Stimulated activated naive CD8-positive, alpha-beta T cell treated with anti-CD3 and anti-CD28 coated beads, Interleukin-15, Interleukin-2, amounts not matched to agents 100 ng/mL and 50 ng/mL, for 24 hours (primary cell): ENCODE data around the gene RELT.
A peak's percentile ranks its signal among the peaks of the same experiment; 100 is the strongest.

Experiments
- H3K27ac Mint-ChIP-seq: one replicate; pipeline ENCODE4 v1.8.0; 2021; ENCODE audit warnings: mild to moderate bottlenecking, mixed read lengths
- H3K27me3 Mint-ChIP-seq: one replicate; pipeline ENCODE4 v1.8.0; 2021; ENCODE audit warnings: mixed read lengths
- H3K36me3 Mint-ChIP-seq: one replicate; pipeline ENCODE4 v1.8.0; 2021; ENCODE audit warnings: low read depth, mixed read lengths
- H3K4me1 Mint-ChIP-seq: one replicate; pipeline ENCODE4 v1.8.0; 2021; ENCODE audit warnings: low read depth, mixed read lengths
- H3K4me3 Mint-ChIP-seq: one replicate; pipeline ENCODE4 v1.8.0; 2021; ENCODE audit warnings: mild to moderate bottlenecking, mixed read lengths
- H3K9me3 Mint-ChIP-seq: one replicate; pipeline ENCODE4 v1.8.0; 2021; ENCODE audit warnings: mixed read lengths

RELT gene

GRCh38 chr11:73359930-73360742 lies 16.1 kb upstream of the RELT start:
- no peaks in the 10 kb centered on the region for H3K4me1 Mint-ChIP-seq
- no peaks in the 10 kb centered on the region for H3K27me3 Mint-ChIP-seq
- no peak overlapping the region for H3K27ac Mint-ChIP-seq
- no peaks in the 10 kb centered on the region for H3K9me3 Mint-ChIP-seq
- H3K36me3 Mint-ChIP-seq: no peaks in the 10 kb centered on the region
- no peak overlapping the region for H3K4me3 Mint-ChIP-seq

- H3K4me1 Mint-ChIP-seq: peaks cover 3% of the 10 kb centered on the region
- no peaks in the 10 kb centered on the region for H3K27me3 Mint-ChIP-seq
- no peaks in the 10 kb centered on the region for H3K36me3 Mint-ChIP-seq
- no peak overlapping the region for H3K4me3 Mint-ChIP-seq
- no peaks in the 10 kb centered on the region for H3K9me3 Mint-ChIP-seq
- H3K27ac Mint-ChIP-seq: no peak overlapping the region
Observed at GRCh38 chr11:73360743-73361369, 15.3 kb upstream of the RELT start.

GRCh38 chr11:73361953-73362776 lies 14.0 kb upstream of the RELT start:
- peaks cover 14% of the 10 kb centered on the region for H3K4me1 Mint-ChIP-seq
- H3K4me3 Mint-ChIP-seq: no peak overlapping the region
- H3K27ac Mint-ChIP-seq: no peak overlapping the region
- H3K9me3 Mint-ChIP-seq: no peaks in the 10 kb centered on the region
- H3K27me3 Mint-ChIP-seq: no peaks in the 10 kb centered on the region
- H3K36me3 Mint-ChIP-seq: no peaks in the 10 kb centered on the region

- Mint-ChIP-seq H3K9me3 (no peaks in the 10 kb centered on the region), H3K27ac (no peak overlapping the region), H3K27me3 (no peaks in the 10 kb centered on the region), H3K4me3 (no peak overlapping the region), H3K4me1 (peaks cover 23% of the 10 kb centered on the region), H3K36me3 (no peaks in the 10 kb centered on the region)
Observed at GRCh38 chr11:73363147-73363546, 13.1 kb upstream of the RELT start.

- peaks cover 23% of the 10 kb centered on the region for H3K4me1 Mint-ChIP-seq
- H3K9me3 Mint-ChIP-seq: no peaks in the 10 kb centered on the region
- peak overlapping the region; percentile 23 for H3K4me3 Mint-ChIP-seq
- no peaks in the 10 kb centered on the region for H3K36me3 Mint-ChIP-seq
- no peaks in the 10 kb centered on the region for H3K27me3 Mint-ChIP-seq
- peak overlapping the region; percentile 79 for H3K27ac Mint-ChIP-seq
Observed at GRCh38 chr11:73365352-73366264, 10.6 kb upstream of the RELT start.

- Mint-ChIP-seq H3K4me3 (peak overlapping the region; percentile 23), H3K36me3 (no peaks in the 10 kb centered on the region)
Observed at GRCh38 chr11:73366265-73366610, 10.0 kb upstream of the RELT start.

GRCh38 chr11:73366953-73367352 lies 9.2 kb upstream of the RELT start:
- Mint-ChIP-seq H3K27me3 (no peaks in the 10 kb centered on the region), H3K4me1 (peaks cover 28% of the 10 kb centered on the region), H3K27ac (no peak overlapping the region), H3K36me3 (no peaks in the 10 kb centered on the region), H3K4me3 (no peak overlapping the region), H3K9me3 (no peaks in the 10 kb centered on the region)

More at GRCh38 chr11:73366265-73366610, 10.0 kb upstream of the RELT start:
- H3K27me3 Mint-ChIP-seq: no peaks in the 10 kb centered on the region
- H3K9me3 Mint-ChIP-seq: no peaks in the 10 kb centered on the region
- peak overlapping the region; percentile 79 for H3K27ac Mint-ChIP-seq
- H3K4me1 Mint-ChIP-seq: peaks cover 23% of the 10 kb centered on the region

DNA sequence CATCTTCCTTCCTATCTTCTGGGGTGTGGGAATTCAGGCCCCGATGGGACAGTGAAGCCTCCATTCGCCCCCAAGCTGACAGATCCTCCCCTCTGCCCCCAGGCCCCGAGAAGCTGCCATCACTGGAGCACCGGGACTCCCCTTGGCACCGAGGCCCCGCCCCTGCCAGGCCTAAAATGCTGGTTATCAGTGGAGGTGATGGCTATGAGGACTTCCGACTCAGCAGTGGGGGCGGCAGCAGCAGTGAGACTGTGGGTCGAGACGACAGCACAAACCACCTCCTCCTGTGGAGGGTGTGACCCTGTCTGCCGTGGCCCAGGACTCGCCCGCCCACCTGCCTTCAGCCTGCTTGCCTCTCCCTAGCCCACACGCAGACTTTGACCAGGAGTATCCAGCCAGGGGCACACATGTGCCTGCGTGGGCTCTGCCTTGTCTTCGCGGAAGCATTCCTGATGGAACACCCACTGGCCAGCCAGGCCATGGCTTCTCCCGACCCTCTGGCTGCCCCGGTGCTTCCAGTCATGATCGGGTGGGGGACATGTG lies 8.6 kb upstream of the RELT start:
- Mint-ChIP-seq H3K36me3 (no peaks in the 10 kb centered on the region), H3K4me3 (no peak overlapping the region), H3K27ac (no peak overlapping the region), H3K4me1 (peaks cover 31% of the 10 kb centered on the region), H3K9me3 (no peaks in the 10 kb centered on the region), H3K27me3 (no peaks in the 10 kb centered on the region)

DNA sequence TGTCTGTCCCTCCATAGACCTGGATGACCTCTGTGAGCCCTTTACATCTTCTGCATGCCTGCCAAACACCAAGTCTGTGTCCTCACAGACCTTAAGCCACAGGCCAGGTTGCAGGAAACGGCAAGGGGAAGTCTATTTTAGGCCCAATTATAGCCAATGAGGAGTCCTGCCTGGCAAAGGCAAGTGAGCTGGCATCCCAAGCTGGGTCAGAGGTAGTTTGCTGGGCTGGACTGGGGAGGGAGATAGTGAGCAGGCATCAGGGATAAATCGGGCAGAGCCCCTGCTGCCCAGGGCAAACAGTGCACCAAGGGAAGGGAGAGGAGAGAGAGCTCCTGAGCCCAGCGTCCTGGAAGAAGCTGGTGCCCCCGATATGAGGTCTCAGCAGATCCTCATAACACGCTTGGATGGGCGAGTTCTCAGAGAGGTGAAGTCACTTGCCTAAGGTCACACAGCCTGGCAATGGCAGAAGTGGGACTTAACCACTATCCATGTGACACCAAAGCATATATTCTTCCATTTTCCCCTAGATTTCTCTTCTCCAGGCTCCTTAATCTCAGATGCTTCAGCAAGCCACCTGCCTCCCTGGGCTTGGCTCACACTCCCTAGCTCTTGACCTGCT lies 3.7 kb upstream of the RELT start:
- H3K27me3 Mint-ChIP-seq: no peaks in the 10 kb centered on the region
- H3K36me3 Mint-ChIP-seq: peaks cover 5% of the 10 kb centered on the region
- peak overlapping the region; percentile 9 for H3K27ac Mint-ChIP-seq
- H3K4me1 Mint-ChIP-seq: peaks cover 30% of the 10 kb centered on the region
- H3K9me3 Mint-ChIP-seq: no peaks in the 10 kb centered on the region
- no peak overlapping the region for H3K4me3 Mint-ChIP-seq

DNA sequence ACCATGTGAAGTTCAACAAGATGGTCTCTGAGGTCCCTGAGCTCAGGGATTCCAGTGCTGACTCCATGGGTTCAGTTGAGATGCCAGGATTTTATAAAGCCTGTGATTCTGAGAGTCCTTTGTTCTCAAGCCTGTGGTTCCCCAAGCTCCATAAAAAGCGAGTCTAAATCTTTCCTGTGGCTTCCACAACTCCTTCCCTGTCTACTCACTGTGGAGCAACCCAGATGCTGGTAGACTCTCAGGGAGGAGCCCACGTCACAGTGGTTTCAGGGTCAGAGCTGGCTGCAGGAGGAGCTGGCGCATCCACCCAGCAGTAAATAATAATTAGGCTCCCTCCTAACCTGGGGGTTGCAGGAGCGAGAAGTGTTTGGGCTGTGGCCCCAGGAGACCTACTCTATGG lies 2.0 kb upstream of the RELT start:
- Mint-ChIP-seq H3K9me3 (no peaks in the 10 kb centered on the region), H3K4me1 (peaks cover 40% of the 10 kb centered on the region), H3K36me3 (peaks cover 12% of the 10 kb centered on the region), H3K27ac (no peak overlapping the region), H3K4me3 (no peak overlapping the region), H3K27me3 (no peaks in the 10 kb centered on the region)

- Mint-ChIP-seq H3K27ac (peak overlapping the region; percentile 72), H3K4me3 (peak overlapping the region; percentile 100), H3K27me3 (no peaks in the 10 kb centered on the region), H3K36me3 (peaks cover 18% of the 10 kb centered on the region), H3K4me1 (peaks cover 54% of the 10 kb centered on the region), H3K9me3 (no peaks in the 10 kb centered on the region)
Observed at GRCh38 chr11:73375830-73376159, 404 bp upstream of the RELT start.

GRCh38 chr11:73376803-73377629 lies 817 bp downstream of the RELT start:
- H3K4me3 Mint-ChIP-seq: peak overlapping the region; percentile 100
- H3K9me3 Mint-ChIP-seq: no peaks in the 10 kb centered on the region
- H3K36me3 Mint-ChIP-seq: peaks cover 18% of the 10 kb centered on the region
- H3K4me1 Mint-ChIP-seq: peaks cover 59% of the 10 kb centered on the region
- H3K27me3 Mint-ChIP-seq: no peaks in the 10 kb centered on the region
- peak overlapping the region; percentile 99 for H3K27ac Mint-ChIP-seq

GRCh38 chr11:73379189-73379880 lies 3.1 kb downstream of the RELT start:
- Mint-ChIP-seq H3K27me3 (no peaks in the 10 kb centered on the region), H3K4me1 (peaks cover 78% of the 10 kb centered on the region), H3K9me3 (no peaks in the 10 kb centered on the region), H3K27ac (peak overlapping the region; percentile 67), H3K36me3 (peaks cover 18% of the 10 kb centered on the region), H3K4me3 (peak overlapping the region; percentile 28)
